ENCODE data around the gene DENND4C.

DENND4C gene

GRCh38 chr9:19201899-19202891, 28.3 kb upstream of the DENND4C start:
- TF ChIP-seq, protein P1, sequence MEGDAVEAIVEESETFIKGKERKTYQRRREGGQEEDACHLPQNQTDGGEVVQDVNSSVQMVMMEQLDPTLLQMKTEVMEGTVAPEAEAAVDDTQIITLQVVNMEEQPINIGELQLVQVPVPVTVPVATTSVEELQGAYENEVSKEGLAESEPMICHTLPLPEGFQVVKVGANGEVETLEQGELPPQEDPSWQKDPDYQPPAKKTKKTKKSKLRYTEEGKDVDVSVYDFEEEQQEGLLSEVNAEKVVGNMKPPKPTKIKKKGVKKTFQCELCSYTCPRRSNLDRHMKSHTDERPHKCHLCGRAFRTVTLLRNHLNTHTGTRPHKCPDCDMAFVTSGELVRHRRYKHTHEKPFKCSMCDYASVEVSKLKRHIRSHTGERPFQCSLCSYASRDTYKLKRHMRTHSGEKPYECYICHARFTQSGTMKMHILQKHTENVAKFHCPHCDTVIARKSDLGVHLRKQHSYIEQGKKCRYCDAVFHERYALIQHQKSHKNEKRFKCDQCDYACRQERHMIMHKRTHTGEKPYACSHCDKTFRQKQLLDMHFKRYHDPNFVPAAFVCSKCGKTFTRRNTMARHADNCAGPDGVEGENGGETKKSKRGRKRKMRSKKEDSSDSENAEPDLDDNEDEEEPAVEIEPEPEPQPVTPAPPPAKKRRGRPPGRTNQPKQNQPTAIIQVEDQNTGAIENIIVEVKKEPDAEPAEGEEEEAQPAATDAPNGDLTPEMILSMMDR (IDR thresholded peaks at IDR 0.05; ENCODE audit: extremely low read depth, insufficient read depth, missing control alignments): no peak
- in situ Hi-C loops (cut with MboI; ENCODE audit: low pct_unique_long_range_greater_than_20kb, low sequenced_read_pairs, unreplicated experiment): no loop called here
- DNase-seq (ENCODE audit: low spot score): no peak

DNA sequence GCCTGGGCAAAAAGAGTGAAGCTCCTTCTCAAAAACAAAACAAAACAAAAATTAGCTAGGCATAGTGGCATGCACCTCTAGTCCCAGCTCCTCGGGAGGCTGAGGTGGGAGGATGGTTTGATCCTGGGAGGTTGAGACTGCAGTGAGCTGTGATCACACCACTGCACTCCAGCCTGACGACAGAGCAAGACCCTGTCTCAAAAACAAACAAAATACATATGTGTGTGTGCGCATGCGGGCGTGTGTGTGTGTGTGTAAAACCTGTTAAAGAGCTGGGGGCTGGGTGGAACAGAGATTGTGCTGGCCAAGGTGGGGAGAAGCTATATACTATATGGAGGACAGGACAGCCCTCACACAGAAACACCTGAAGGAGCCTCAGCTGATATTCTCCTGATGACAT, 27.4 kb upstream of the DENND4C start:
- in situ Hi-C loops (cut with MboI; ENCODE audit: low pct_unique_long_range_greater_than_20kb, low sequenced_read_pairs, unreplicated experiment): no loop called here
- TF ChIP-seq, protein P1 (IDR thresholded peaks at IDR 0.05; ENCODE audit: extremely low read depth, insufficient read depth, missing control alignments): no peak
- no peak for DNase-seq (ENCODE audit: low spot score)

DNA sequence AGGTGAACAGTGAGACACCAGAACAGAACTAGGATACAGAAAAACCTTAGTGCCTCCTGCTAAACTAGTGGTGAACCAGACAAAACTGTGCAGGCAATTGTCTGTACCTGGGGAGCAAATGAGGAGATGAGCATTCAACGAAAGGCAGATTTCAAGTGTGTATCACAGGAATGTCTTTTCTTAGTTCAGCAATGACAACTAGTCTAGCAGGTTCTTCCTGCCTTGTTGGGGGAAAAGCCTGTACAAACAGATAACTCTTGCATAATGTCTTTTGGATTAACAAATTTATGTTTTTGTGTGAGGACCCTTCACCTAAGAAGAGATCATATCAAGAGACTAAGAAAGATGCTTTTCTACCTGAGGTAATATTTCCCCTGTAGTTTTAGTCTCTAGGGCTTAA, 21.8 kb upstream of the DENND4C start:
- DNase-seq (ENCODE audit: low spot score): no peak
- TF ChIP-seq, protein P1 (IDR thresholded peaks at IDR 0.05; ENCODE audit: extremely low read depth, insufficient read depth, missing control alignments): no peak
- in situ Hi-C loops (cut with MboI; ENCODE audit: low pct_unique_long_range_greater_than_20kb, low sequenced_read_pairs, unreplicated experiment): no loop called here

DNA sequence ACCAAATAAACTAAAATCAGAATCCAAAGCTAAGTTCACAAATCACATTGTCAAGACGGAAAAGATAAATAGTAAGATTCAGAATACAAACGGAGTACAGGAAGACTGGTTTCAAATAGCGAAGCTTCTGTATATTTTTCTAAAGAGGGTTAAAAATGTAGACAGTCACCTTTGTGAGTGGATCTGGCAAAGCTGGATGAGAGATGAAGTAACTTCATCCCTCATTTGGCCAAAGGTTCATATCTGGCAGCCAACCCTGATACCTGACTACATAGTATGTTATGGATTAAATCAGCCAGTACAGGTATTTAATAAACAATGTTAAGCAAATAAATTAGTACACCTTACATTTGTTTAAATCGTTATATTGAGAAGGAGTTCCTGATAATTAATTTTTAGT, 21.3 kb upstream of the DENND4C start:
- in situ Hi-C loops (cut with MboI; ENCODE audit: low pct_unique_long_range_greater_than_20kb, low sequenced_read_pairs, unreplicated experiment): no loop called here
- no peak for DNase-seq (ENCODE audit: low spot score)
- TF ChIP-seq, protein P1 (IDR thresholded peaks at IDR 0.05; ENCODE audit: extremely low read depth, insufficient read depth, missing control alignments): no peak

- in situ Hi-C loops (cut with MboI; ENCODE audit: low pct_unique_long_range_greater_than_20kb, low sequenced_read_pairs, unreplicated experiment): no loop called here
- DNase-seq (ENCODE audit: low spot score): no peak
- TF ChIP-seq, protein P1 (IDR thresholded peaks at IDR 0.05; ENCODE audit: extremely low read depth, insufficient read depth, missing control alignments): no peak
Observed at GRCh38 chr9:19213823-19214222, 16.7 kb upstream of the DENND4C start.

DNA sequence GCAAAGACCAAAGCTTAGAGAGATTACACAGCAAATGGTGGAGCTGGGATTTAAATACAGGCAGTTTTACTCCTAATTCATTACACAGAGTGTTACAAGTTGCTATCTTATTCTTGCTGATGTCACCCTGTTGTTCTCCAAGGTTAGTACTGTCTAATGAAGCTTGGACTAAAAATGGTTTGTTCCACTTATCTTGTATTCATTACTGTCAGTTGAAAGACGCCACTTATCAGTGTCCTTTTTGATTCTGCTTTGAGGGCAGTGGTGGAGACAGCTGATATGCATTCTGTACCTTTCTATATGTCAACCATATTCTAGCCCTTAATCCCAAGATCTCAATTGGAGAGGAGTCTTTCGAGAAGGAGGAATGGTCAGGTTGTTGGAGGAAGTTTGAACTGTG, 14.0 kb upstream of the DENND4C start:
- in situ Hi-C loops (cut with MboI; ENCODE audit: low pct_unique_long_range_greater_than_20kb, low sequenced_read_pairs, unreplicated experiment): no loop called here
- TF ChIP-seq, protein P1 (IDR thresholded peaks at IDR 0.05; ENCODE audit: extremely low read depth, insufficient read depth, missing control alignments): no peak
- DNase-seq (ENCODE audit: low spot score): no peak
